Fibroblast of the aortic adventitia (primary cell): Measurements from ENCODE around the gene LURAP1L. TPM values are rescaled to one million over a fixed set of nuclear protein-coding genes. Genes with fewer than 3 reads are reported as not detected.
A peak's percentile ranks its signal among the peaks of the same experiment; 100 is the strongest.

Source experiments
- DNase-seq: peaks from one replicate; pipeline ENCODE4 v3.0.0-alpha.2; 2010; ENCODE audit warnings: low read depth
- H3K4me3 ChIP-seq: 2 replicates; pipeline ENCODE4 v1.5.1; 2011; ENCODE audit warnings: low read depth, mild to moderate bottlenecking, control low read depth, low read length, moderate library complexity
- total RNA-seq: library from RNA; depleted of rRNA; stranded (reverse); fragments of >200 nt; gene quantifications from 2 replicates; pipeline ENCODE4 v1.2.3, GENCODE V29; 2012; ENCODE audit warnings: low replicate concordance
- TF ChIP-seq, protein P1 (sequence below): IDR thresholded peaks from 2 replicates; pipeline ENCODE4 v1.5.1; 2011; ENCODE audit warnings: mild to moderate bottlenecking, low read length, control low read depth, inconsistent platforms; ENCODE audit not compliant: insufficient read depth

The LURAP1L gene
- total RNA-seq, 1 donor, result 47.5 TPM

DNA sequence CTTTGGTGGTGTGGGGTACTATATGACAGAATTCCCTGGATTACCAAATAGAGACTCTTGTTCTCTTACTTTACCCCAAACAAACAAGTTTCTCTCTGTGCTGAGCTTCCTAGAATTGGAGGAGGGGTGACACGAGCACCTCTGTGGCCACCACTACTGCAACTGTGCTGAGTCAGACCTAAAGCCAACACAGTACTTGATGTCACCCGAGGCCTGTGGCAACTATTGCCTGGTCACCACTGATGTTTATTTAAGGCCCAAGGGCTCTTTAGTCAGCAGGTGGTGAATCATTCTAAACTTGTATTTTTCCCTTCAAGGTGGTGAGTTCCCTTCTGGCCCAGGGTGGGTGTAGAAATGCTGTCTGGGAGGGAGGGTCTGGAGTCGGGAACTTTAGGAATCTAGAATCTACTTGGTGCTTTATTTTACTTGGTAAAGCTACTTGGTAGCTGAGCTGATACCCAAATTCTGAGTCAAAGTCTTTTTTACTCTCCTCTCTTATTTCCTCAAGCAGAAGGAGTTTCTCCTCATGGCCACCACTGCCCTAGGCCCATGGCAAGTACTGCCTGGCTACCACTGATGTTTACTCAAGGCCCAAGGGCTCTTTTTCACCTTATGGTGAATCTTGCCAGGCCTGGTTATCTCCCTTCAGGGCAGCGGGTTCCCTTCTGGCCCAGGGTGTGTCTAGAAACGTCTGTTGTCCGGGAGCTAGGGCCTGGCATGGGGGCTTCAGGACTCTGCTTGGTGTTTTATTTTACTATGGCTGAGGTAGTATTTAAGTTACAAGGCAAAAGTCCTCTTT is 9.8 kb downstream of the LURAP1L start:
- peak overlapping the region; percentile 34 for H3K4me3 ChIP-seq

DNA sequence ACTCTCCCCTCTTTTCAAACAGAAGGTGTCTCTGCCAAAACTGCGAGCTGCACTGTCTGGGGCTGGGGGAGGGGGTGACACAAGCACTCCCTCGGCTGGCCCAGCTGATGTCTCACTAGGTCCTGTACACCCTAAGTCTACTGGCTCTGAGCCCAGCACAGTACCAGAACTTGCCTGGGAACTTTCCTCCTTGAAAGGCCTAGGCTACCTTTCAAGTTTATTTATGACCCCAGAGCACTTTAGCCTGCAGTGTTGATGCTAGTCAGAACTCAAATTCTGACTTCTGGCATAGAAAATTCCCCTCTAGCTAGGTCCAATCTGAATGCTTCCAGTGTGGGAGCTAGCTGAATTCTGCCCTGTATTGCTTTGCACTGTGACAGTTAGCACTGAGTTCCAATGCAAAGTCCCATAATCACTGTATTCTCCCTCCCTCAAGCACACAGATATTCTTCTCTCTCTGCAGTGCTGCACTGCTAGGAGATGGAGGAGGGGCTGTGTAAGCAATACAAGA is 10.5 kb downstream of the LURAP1L start:
- peak; percentile 61 for DNase-seq
- TF ChIP-seq, protein P1, sequence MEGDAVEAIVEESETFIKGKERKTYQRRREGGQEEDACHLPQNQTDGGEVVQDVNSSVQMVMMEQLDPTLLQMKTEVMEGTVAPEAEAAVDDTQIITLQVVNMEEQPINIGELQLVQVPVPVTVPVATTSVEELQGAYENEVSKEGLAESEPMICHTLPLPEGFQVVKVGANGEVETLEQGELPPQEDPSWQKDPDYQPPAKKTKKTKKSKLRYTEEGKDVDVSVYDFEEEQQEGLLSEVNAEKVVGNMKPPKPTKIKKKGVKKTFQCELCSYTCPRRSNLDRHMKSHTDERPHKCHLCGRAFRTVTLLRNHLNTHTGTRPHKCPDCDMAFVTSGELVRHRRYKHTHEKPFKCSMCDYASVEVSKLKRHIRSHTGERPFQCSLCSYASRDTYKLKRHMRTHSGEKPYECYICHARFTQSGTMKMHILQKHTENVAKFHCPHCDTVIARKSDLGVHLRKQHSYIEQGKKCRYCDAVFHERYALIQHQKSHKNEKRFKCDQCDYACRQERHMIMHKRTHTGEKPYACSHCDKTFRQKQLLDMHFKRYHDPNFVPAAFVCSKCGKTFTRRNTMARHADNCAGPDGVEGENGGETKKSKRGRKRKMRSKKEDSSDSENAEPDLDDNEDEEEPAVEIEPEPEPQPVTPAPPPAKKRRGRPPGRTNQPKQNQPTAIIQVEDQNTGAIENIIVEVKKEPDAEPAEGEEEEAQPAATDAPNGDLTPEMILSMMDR, result no peak

More for the DNA sequence above, 9.8 kb downstream of the LURAP1L start:
- TF ChIP-seq, protein P1, result no peak
- DNase-seq, result peak; percentile 78

DNA sequence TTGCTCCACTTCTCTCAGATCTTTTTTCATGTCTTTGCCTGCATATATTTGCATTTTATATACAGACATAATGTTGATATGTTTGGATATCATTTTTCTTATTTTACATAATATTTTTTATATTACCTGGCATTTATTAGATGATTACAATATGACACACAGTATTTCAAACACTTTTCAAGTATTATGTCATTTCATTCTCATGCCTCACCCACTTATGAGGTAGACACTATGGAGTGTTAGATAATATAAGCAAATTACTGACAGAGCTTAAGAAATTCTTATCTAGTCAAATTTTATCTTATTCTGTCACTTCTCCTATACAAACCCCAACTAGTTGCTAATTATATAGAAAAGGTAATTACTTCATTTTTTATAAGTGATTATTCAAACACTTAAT is 11.1 kb downstream of the LURAP1L start:
- no peak for DNase-seq
- TF ChIP-seq, protein P1, result no peak

More for the DNA sequence above, 10.5 kb downstream of the LURAP1L start:
- H3K4me3 ChIP-seq, result peak overlapping the region; percentile 34

DNA sequence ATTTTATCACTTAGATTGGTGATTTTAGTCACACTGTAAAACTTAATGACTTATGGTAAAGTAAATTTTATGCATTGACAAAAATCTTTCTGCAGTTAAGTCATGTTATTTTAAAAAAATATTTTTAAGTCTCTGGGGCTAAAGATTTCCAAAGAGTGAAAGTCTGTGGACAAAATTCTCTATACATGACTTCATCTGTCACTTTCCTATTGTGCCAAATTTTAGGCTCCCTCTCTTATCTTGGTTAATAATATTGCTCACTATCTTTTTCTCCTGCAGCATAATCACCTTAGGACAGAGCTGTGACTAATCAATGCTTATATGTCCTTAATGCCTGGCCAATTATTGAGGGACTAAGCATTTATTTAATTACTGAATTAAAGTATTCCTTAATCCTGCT is 15.2 kb downstream of the LURAP1L start:
- TF ChIP-seq, protein P1, result no peak
- DNase-seq, result peak; percentile 55

More for the DNA sequence above, 11.1 kb downstream of the LURAP1L start:
- no peak overlapping the region for H3K4me3 ChIP-seq

DNA sequence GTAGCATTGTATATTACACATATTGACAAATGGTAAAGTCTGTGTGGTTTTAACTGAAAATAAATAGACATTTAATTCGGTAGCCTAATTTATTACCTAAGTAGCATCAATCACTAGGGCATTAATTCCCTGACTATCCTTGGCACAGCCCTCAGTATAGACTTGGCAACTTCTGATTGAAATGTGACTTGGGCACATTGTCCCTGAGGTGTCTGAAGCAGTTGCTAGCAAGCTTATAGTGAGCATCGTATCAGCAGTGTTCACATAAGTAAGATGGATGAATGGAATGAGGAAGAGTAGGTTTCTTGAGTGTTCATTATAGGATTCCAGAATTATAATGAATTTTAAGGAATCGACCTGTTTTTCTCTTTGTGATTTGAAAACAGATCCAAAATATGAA is 16.1 kb downstream of the LURAP1L start:
- DNase-seq, result no peak
- H3K4me3 ChIP-seq, result no peak overlapping the region
- TF ChIP-seq, protein P1, result no peak

More for the DNA sequence above, 15.2 kb downstream of the LURAP1L start:
- H3K4me3 ChIP-seq, result no peak overlapping the region

DNA sequence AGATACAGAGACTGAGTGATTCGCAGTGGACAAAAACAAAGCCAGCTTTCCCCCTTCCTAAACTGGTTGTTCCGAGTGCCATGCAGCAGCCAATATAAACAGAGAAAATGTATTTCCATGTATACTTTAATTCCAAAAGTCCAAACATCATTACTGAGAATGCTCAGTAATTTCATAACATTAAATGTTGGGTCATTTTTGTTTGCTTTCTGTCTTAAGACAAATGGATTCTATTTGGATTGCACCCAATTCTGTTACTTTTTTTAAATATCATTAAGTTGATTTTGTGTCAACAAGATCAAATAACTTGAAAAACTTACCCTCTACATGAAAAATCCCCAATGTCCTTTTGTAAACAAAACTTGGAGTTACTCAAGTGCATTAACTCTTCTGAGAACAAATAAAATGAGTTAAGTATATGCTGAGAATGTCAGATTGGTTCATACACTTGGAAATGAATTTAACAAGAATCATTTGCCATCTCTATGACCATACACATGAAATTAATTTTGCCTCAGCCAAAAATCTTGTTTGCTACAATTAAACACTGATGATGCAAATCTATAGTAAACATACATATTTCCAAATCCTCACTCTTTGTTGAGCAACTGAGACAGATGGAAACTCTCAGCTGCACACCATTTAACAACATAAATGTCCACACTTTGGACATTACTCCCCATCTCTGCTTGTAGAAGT is 19.4 kb downstream of the LURAP1L start:
- TF ChIP-seq, protein P1, result no peak
- no peak overlapping the region for H3K4me3 ChIP-seq
- peak; percentile 49 for DNase-seq
